GM12892 (cell line): Measurements from ENCODE around the gene ZIM2.

Experiments used
- POLR2AphosphoS5 ChIP-seq: IDR thresholded peaks from 2 replicates; pipeline ENCODE4 v1.6.1; 2011; ENCODE audit warnings: low read depth, low read length, control low read depth
- TAF1 ChIP-seq: IDR thresholded peaks from 2 replicates; pipeline ENCODE4 v1.6.1; 2011; ENCODE audit warnings: low read depth, mild to moderate bottlenecking, control low read depth, low read length, borderline replicate concordance

DNA sequence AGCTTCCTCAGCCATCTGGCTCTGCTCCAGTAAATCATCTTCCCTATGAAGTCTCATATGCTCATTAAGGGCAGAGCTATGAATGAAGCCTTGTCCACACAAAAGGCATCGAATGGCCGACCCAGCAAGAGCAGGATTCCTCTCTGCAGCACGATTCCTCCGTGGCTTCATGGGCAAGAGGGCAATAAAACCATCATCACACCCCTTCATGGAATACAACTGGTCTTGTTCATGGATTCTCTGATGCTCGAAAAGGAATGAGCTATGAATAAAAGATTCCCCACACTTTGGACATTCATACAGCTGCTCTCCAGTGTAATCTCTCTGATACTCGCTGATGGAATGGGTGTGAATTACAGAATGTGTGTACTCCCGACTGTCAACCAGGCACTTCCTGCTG lies 25.9 kb downstream of the ZIM2 start:
- TF ChIP-seq TAF1, result no peak
- no peak for TF ChIP-seq POLR2AphosphoS5
